Jurkat, Clone E6-1 (cell line): ENCODE data around the gene PRSS27.
A peak's percentile ranks its signal among the peaks of the same experiment; 100 is the strongest.
"Not testable (repeated sequence)": the region's sequence is repeated elsewhere in the genome, so short reads cannot be mapped to it uniquely, and the experiment has no call there.

Source experiments
- DNase-seq: peaks from one replicate; pipeline ENCODE4 v3.0.0-alpha.2; 2011; ENCODE audit warnings: low read depth, low spot score
- H3K4me3 ChIP-seq: 2 replicates; pipeline ENCODE4 v1.5.1; 2011; ENCODE audit warnings: mild to moderate bottlenecking, low read length, control low read depth, moderate library complexity

Gene PRSS27

GRCh38 chr16:2737238-2737605 is 17.2 kb upstream of the PRSS27 start:
- no peak overlapping the region for H3K4me3 ChIP-seq
- no peak for DNase-seq

GRCh38 chr16:2736476-2737237 is 16.6 kb upstream of the PRSS27 start:
- no peak overlapping the region for H3K4me3 ChIP-seq
- DNase-seq = no peak

- DNase-seq = no peak
- no peak overlapping the region for H3K4me3 ChIP-seq
Observed at GRCh38 chr16:2734844-2735515, 15.0 kb upstream of the PRSS27 start.

- DNase-seq = no peak
- no peak overlapping the region for H3K4me3 ChIP-seq
Observed at GRCh38 chr16:2728034-2728433, 8.0 kb upstream of the PRSS27 start.

- no peak for DNase-seq
- no peak overlapping the region for H3K4me3 ChIP-seq
Observed at GRCh38 chr16:2726923-2727322, 6.9 kb upstream of the PRSS27 start.

- no peak for DNase-seq
- H3K4me3 ChIP-seq = no peak overlapping the region
Observed at GRCh38 chr16:2724816-2725348, 4.9 kb upstream of the PRSS27 start.

- no peak for DNase-seq
Observed at GRCh38 chr16:2724088-2724676, 4.2 kb upstream of the PRSS27 start.

GRCh38 chr16:2721634-2722173 is 1.7 kb upstream of the PRSS27 start:
- peak overlapping the region; percentile 59 for H3K4me3 ChIP-seq
- not testable (repeated sequence) for DNase-seq

More at GRCh38 chr16:2724088-2724676, 4.2 kb upstream of the PRSS27 start:
- H3K4me3 ChIP-seq = no peak overlapping the region

- peak; percentile 79 for DNase-seq
- H3K4me3 ChIP-seq = peak overlapping the region; percentile 59
Observed at GRCh38 chr16:2720719-2721633, 952 bp upstream of the PRSS27 start.

- H3K4me3 ChIP-seq = no peak overlapping the region
- DNase-seq = no peak
Observed at GRCh38 chr16:2719328-2720063, 528 bp downstream of the PRSS27 start.

GRCh38 chr16:2717383-2718263 is 2.4 kb downstream of the PRSS27 start:
- H3K4me3 ChIP-seq = no peak overlapping the region
- no peak for DNase-seq

GRCh38 chr16:2716948-2717347 is 3.1 kb downstream of the PRSS27 start:
- DNase-seq = no peak
- no peak overlapping the region for H3K4me3 ChIP-seq

- no peak for DNase-seq
- H3K4me3 ChIP-seq = peak overlapping the region; percentile 41
Observed at GRCh38 chr16:2715966-2716885, 3.8 kb downstream of the PRSS27 start.

GRCh38 chr16:2715519-2715918 is 4.5 kb downstream of the PRSS27 start:
- peak overlapping the region; percentile 41 for H3K4me3 ChIP-seq
- peak; percentile 72 for DNase-seq

- DNase-seq = no peak
- H3K4me3 ChIP-seq = no peak overlapping the region
Observed at GRCh38 chr16:2715064-2715463, 5.0 kb downstream of the PRSS27 start.
